Ishikawa (cell line): Measurements from ENCODE around the gene PRPF31.

Experiments used
- CEBPB ChIP-seq: IDR thresholded peaks from 2 replicates; pipeline ENCODE4 v1.6.1; 2012
- CREB1 ChIP-seq: IDR thresholded peaks from 2 replicates; pipeline ENCODE4 v1.6.1; 2012; ENCODE audit warnings: low read depth
- EGR1 ChIP-seq: IDR thresholded peaks from 2 replicates; pipeline ENCODE4 v1.6.1; 2012
- EP300 ChIP-seq: IDR thresholded peaks from 2 replicates; pipeline ENCODE4 v1.6.1; 2012; ENCODE audit warnings: borderline replicate concordance
- FOXM1 ChIP-seq: IDR thresholded peaks from 2 replicates; pipeline ENCODE4 v1.6.1; 2012; ENCODE audit warnings: low read depth, borderline replicate concordance
- RAD21 ChIP-seq: IDR thresholded peaks from 2 replicates; pipeline ENCODE4 v1.6.1; 2012; ENCODE audit warnings: low read depth
- REST ChIP-seq: IDR thresholded peaks from 2 replicates; pipeline ENCODE4 v1.6.1; 2012; ENCODE audit warnings: low read depth, mild to moderate bottlenecking
- TAF1 ChIP-seq: IDR thresholded peaks from 2 replicates; pipeline ENCODE4 v1.6.1; 2012; ENCODE audit warnings: low read depth, mild to moderate bottlenecking
- YY1 ChIP-seq: IDR thresholded peaks from 2 replicates; pipeline ENCODE4 v1.6.1; 2012; ENCODE audit warnings: low read depth
- TF ChIP-seq, protein P1 (sequence below): IDR thresholded peaks from 2 replicates; pipeline ENCODE4 v1.6.1; 2012

DNA sequence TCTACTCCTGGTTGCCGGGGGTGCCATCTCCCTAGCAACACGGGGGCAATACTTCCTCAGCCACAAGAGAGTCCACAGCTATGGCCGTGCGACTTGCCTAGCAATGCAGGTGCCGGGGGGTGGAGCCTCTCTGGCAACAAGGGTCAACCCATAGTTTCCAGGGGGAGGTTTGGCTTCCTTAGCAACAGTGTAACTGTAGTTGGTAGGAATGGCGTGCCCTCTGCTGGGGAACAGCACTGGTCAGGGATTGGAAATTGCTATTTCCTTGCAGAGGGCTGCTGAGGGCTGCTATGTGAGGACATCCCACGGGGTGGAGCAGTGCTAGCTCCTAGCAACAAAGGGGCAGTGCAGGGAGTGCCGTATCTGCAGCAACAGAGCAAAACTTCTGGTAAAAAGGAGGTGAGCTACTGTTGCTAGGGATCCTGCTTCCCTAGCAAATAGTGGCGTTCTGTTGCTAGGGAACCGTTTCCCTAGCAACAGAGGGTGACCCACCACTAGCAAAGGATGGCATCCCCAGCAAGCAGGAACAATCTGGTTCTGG lies 64.4 kb downstream of the PRPF31 start:
- TF ChIP-seq TAF1 (no peak), REST (no peak), CREB1 (no peak), FOXM1 (no peak), EP300 (no peak), RAD21 (no peak), YY1 (no peak), CEBPB (no peak), EGR1 (no peak)
- TF ChIP-seq, protein P1, sequence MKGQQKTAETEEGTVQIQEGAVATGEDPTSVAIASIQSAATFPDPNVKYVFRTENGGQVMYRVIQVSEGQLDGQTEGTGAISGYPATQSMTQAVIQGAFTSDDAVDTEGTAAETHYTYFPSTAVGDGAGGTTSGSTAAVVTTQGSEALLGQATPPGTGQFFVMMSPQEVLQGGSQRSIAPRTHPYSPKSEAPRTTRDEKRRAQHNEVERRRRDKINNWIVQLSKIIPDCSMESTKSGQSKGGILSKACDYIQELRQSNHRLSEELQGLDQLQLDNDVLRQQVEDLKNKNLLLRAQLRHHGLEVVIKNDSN = no peak
